GM19023 (cell line): ENCODE results near the gene CYP26C1.
A peak's percentile ranks its signal among the peaks of the same experiment; 100 is the strongest.

Experiments
- ATAC-seq: cut with Tn5 transposase; IDR thresholded peaks from one replicate; pipeline ENCODE4 v1.9.1; 2021; ENCODE audit warnings: mild to moderate bottlenecking, moderate library complexity; ENCODE audit not compliant: unreplicated experiment

CYP26C1 gene

GRCh38 chr10:93059975-93060886 lies at the start of gene CYP26C1:
Gene CYP26C1, plus strand, starts transcription at chr10:93060798. Its CDS starts 466 bp downstream, at chr10:93061264.
- ATAC-seq: no peak

GRCh38 chr10:93015722-93016121 lies 44.9 kb upstream of the CYP26C1 start:
- ATAC-seq: no peak

DNA sequence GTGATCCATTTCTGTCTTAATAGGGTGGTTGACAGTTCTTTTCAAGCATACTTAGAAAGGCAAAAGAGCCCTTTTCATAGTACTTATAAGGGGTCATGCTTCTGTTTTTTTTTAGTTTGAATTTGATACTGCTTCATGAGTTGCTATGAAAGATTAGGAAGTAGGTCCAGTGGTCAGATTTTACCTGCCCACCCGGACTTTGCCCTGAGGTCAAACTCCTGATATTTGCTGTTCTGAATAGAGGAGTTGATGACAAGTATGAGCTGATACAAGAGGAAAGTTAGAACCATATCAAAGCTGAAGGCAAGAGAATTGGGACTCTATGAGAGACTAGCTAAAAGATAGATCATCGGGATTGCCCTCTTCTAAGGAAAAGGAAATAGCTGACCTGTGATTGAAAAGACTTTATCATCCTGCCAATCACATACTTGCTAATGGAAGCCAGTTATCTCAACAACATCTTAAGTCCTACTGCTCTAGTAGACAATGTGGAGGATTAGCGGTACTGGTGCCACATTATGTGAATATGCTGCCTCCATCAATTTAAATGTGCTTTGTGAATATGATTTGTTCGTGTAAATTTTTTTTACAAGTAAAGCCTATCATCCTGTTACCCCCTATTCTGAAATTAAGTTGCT lies 37.5 kb upstream of the CYP26C1 start:
- no peak for ATAC-seq

DNA sequence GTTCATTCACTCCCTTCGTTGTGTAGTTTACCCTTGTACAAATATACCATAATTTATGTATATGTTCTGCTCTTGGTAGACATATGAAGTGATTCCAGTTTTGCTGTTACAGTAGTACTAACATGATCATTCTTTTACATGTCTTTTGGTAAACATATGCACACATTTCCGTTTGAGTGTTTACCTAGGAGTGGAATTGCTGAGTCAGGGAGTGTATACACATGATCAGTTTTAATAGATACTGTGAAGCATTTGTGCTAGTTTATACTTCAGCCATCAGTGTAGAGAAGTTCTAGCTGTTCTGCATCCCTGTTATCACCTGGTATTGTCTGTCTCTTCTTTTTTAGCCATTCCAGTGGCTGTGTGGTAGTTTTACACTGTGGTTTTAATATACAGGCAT lies 34.5 kb upstream of the CYP26C1 start:
- ATAC-seq: no peak

DNA sequence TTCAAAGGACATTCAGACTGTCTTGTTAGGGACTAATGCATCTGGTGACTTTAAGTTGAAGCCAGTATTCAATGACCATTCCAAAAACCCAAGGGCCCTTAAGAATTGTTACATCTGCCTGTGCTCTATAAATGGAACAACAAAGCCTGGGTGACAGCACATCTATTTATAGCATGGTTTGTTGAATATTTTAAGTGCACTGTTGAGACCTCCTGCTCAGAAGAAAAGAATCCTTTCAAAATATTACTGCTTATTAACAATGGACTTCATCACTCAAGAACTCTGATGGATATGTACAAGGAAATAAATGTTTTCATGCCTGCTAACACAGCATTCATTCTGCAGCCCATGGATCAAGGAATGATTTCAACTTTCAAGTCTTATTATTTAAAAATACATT lies 33.1 kb upstream of the CYP26C1 start:
- no peak for ATAC-seq

DNA sequence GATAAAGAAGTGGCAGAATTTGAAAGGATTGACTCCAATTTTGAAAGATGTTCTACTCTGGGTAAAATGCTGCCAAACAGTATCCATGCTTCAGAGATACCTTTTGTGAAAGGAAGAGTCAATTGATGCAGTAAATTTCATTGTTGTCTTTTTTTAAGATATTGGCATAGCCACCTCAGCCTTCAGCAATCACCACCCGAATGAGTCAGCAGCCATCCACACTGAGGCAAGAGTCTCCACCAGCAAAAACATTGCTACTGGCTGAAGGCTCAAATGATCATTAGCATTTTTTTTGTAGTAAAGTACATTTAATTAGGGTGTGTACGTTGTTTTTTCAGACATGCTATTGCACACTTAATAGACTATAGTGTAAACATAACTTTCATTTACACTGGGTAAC lies 31.7 kb upstream of the CYP26C1 start:
- no peak for ATAC-seq

- ATAC-seq: no peak
Observed at GRCh38 chr10:93030409-93030808, 30.2 kb upstream of the CYP26C1 start.

GRCh38 chr10:93032105-93032808 lies 28.3 kb upstream of the CYP26C1 start:
- no peak for ATAC-seq

- no peak for ATAC-seq
Observed at GRCh38 chr10:93032809-93033137, 27.8 kb upstream of the CYP26C1 start.

DNA sequence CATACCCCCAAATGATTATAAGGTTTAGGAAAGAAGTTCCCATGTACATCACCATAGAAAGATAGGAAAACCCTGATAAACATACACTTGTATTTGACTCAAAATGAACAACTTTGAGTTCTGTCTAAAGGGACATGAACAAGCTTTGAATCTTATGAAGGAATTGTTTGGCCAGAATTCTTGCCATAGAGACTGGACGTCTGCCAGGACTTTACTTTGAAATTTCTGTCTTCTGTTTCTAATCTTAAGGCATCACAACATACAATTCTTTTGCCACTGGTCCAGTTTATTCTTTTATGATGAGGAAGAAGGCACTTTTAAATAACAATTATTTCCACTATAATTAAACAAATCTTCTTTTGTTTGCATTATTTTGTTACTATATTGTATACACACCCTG lies 26.2 kb upstream of the CYP26C1 start:
- ATAC-seq: no peak

GRCh38 chr10:93039110-93039509 lies 21.5 kb upstream of the CYP26C1 start:
- ATAC-seq: no peak

DNA sequence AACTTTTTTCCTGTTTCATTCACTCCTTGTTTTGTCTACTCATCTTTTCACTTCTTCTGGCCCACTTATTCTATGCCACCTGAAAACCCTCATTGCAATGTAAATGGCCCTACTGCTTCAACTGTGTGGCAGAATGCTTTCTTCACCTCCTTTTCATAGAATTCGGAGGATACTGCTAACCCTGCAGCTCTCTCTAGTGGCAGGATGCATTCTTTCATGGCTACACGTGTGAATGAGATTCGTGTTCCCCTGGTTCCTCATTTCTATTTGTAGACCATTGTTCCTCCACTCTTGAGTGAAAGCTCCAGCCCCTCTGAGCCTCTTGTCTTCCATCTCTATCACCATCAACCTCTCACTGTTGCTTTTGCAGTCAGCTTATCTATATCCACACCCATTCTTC lies 20.9 kb upstream of the CYP26C1 start:
- ATAC-seq: no peak

DNA sequence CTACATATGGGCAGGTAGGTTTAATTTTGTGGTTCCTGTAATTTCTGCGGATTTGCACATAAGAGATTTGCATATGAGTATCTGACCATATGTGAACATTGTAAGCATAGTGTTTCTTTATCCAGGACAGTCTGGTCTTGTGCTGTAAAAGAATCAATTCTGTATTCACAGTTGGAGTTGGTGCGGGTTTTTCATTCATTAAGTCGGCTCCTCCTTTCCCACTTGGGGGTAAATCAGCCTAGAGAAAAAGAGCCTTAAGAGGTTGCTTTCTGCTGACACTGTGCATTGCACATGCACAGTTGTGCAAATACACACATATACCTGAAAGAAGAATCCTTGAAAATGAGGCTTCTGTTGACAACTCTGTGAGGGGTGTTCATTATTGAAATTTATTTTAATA lies 6.1 kb upstream of the CYP26C1 start:
- no peak for ATAC-seq

DNA sequence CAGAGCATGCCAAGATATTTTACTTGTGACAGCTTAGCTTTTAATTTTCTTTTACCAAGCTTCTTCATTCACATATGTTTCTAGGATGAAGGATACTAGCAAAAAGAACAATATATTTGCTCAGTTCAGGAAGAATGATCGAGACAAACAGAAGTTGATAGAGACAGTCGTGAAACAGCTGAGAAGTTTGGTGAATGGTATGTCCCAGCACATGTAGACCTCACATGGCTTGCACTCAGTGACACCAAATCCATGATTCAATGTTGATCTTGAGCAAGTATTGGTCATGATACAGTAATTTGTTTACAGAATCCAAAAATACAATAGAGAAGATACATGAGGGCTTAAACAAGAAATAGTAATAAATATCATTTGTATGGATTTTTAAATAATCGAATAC lies 2.5 kb upstream of the CYP26C1 start:
- ATAC-seq: no peak

GRCh38 chr10:93060887-93061593 lies 442 bp downstream of the CYP26C1 start:
- no peak for ATAC-seq

DNA sequence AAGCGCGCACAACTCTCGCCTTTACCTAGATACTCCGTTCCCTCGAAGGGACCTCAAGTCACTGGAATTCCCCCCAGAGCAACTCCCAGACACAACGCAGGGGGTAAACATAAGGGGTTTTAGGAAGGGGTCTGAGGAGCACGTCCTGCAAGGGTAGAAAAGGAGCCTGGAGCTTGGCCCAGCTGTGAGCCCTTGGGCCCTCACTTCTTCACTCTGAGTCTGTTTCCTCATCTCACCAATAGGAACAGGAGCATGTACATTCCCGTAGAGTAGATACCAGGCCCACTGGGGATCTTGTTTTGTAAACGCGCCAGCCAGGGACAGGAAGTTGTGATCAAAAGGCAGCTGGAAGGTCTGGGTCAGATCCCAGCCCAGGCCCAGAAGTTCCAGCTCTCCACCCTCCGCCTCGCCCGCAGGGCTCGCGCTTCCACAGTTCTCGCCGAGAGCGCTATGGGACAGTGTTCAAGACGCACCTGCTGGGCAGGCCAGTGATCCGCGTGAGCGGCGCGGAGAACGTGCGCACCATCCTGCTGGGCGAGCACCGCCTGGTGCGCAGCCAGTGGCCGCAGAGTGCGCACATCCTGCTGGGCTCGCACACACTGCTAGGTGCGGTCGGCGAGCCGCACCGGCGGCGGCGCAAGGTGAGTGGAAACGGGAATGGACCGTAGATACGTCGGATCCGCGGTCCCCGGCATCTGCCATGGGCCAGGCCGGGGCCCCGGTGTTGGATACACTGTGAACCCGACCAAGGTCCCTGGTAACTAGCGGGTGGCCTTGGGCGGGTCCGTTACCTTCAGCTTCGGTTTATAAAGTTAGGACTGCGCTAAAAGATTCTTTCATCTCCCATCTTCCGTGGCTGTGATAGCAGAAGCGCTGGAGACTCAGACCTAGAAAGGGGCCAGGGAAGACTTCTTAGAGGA lies 1.3 kb downstream of the CYP26C1 start:
- ATAC-seq: no peak

DNA sequence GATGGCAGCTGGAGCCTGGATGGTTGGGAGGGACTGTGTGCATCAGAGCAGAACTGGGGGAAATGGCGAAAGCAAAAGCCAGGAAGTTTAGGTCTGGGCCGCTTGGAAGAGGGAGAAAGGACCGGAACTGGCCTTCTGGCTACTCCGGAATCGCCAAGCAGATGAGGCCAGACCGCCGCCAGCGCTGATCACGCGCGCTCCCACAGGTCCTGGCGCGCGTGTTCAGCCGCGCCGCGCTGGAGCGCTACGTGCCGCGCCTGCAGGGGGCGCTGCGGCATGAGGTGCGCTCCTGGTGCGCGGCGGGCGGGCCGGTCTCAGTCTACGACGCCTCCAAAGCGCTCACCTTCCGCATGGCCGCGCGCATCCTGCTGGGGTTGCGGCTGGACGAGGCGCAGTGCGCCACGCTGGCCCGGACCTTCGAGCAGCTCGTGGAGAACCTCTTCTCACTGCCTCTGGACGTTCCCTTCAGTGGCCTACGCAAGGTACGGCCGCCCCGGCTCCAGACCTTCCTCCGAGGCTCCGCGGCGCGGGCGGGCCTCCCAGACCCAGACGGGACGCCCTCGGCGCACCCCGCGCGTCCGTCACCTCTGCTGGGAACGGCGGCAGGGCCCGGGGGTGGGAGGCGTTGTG lies 2.0 kb downstream of the CYP26C1 start:
- peak; percentile 61 for ATAC-seq

DNA sequence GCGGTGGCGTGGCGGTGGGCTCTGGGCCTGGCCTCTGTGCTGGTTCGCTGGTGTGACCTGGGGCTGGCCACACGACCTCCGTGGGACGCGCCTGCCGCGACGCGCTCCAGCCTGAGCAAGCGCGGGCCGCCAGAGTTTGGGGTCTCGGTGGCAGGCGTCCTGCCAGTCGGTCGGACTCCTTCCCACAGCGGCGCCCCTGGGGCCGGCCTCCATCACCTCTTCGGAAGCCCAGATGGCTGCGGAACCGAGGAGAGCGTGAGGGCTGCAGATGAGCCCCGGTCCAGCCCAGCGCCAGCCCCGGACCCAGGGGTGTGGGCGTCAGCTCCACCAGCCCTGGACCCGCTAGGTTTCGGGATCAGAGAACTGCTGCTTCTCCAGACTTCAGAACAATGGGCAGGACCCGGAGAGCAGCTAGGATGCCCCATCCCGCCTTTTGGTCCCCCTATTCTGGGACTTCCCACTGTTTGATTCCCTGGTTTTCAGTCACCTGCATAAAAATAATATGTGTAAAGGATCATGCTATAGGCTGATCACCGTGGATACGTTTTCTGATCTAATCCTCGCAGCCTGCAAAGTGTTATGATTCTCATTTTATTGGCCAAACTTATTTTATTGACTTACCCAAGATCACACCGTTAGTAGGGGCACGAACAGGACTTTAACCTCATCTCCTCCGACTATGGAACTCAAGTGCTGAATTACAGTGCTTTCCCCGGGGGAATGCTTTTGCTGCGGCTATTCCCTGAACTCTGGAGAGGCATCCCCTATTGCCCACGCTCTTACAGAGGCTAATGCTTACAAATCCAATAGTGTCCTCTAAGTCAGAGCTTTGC lies 2.8 kb downstream of the CYP26C1 start:
- no peak for ATAC-seq
